HG02970 (cell line): ENCODE measurements around the gene RAET1E.
"Not testable (repeated sequence)": the region's sequence is repeated elsewhere in the genome, so short reads cannot be mapped to it uniquely, and the experiment has no call there.

Source experiments
- ATAC-seq: cut with Tn5 transposase; IDR thresholded peaks from one replicate; pipeline ENCODE4 v1.9.1; 2021; ENCODE audit warnings: mild to moderate bottlenecking, moderate library complexity, moderate number of reproducible peaks; ENCODE audit not compliant: unreplicated experiment, low FRiP score

Gene RAET1E

GRCh38 chr6:149912680-149913079, 14.8 kb upstream of the RAET1E start:
- not testable (repeated sequence) for ATAC-seq

DNA sequence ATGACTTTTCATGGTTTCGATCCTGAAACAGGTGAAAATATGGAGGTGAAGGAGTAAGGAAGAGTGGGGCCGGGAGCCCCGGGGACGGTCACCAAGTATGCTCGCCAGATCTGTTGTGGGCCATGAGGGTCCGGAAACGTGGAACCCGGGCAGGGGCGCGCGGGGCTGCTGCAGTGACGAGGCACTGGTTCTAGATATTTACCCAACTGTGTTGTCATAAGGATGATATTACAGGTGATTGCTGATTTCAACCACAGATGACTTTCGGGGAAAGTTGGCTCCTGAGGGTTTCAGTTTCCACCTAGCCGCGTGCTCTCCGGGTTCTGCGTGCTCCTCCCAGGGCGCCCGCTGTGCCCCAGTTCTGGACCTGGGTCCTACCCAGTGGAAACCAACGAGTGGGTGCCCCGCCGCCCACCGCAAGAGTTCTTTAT, 12.8 kb upstream of the RAET1E start:
- ATAC-seq, result no peak

DNA sequence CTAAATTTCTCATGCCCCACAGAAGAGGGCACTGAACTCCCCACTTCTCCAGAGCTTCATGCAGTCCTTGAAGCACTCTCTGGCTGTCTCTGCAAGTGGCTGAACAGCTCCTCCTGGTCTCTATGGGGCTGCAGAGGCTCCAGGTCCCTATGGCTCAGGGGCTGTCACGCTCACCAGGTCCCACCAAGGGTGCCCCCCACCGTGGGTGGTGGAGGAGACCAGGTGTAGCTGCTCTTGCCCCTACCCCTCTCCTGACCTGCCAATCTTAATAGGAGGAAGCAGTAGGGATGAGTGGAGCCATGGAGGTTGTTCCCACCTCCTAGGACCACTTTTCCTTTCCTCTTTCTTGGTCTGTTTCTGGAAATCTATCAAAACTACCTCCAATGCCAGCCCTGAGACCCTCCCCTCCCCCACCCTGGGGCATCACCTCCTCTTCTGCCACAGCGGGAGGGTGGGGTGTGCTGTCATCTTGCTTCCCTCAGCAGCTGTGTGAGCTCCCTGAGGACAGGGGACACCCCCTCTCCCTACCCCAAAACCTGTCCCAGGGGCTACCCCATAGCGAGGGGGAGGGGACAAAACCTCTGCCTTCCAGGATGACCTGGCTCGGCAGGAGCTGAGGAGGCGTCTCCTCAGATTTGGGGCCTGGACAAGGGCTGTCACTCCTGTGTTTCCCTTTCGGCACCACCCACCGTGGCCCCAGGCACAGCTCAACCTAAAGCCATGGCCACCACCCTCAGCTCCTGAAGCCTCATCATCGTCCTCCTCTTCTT, 12.0 kb upstream of the RAET1E start:
- ATAC-seq, result no peak

- ATAC-seq, result not testable (repeated sequence)
Observed at GRCh38 chr6:149908480-149908879, 10.6 kb upstream of the RAET1E start.

GRCh38 chr6:149907317-149907716, 9.4 kb upstream of the RAET1E start:
- ATAC-seq, result no peak

GRCh38 chr6:149906405-149906804, 8.5 kb upstream of the RAET1E start:
- ATAC-seq, result no peak

- no peak for ATAC-seq
Observed at GRCh38 chr6:149905911-149906371, 8.0 kb upstream of the RAET1E start.

DNA sequence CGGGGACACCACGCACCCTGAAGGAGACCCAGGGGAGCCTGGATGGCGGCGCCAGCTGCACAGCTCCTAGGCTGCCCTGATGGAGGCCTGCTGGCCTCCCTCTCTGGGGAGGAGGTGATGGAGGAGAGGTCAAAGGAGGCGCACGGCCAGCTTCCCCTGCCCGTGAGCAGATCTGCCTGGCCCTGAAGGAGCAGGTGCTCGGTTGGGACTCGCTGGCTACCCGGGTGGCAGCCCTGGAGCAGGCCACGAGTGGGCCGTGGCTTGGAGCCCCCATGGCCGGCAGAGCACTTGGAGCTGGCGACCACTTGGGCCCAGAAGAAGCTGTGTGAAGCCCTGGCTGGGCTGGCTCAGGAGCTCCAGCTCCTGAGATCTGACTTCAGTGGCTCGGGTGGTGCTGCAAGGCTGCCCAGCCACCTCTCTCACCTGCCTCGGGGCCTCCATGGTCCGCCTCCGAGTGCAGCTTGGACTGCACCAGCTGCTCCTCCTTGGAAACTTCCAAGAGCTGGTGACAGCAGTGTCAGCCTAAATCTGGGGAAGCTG, 7.5 kb upstream of the RAET1E start:
- ATAC-seq, result no peak

DNA sequence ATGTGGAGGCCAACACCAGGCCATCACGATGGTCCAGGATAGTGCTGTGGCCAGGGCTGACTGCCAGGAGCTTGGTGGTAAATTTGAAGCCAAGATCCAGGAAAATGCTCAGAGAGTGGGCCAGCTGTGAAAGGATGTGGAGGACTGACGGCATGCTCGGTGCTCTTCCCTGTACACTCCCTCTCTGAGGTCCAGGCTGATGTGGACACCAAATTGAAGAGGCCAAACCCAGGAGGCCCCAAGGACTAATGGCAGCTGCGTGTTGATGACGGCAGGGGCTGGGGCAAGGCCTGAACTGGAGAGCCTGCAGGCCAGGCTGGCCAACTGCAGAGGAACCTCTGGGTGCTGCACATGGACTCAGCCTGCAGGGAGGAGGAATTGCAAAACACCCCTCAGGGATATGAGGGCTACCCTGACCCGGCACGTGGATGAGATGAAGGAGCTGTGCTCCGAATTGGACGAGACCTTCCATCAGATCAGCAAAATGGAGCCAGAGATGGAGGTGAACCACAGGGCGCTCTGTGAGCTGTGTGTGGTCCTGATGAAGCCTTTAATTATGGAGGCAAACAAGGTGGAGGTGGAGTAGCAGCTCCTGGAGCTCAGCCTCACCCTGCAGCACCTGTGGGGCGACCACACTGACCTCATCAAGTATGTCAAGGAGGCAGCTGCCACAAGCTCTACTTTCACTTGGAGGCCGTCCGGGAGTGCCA, 6.9 kb upstream of the RAET1E start:
- ATAC-seq, result no peak

- ATAC-seq, result no peak
Observed at GRCh38 chr6:149903938-149904611, 6.2 kb upstream of the RAET1E start.

DNA sequence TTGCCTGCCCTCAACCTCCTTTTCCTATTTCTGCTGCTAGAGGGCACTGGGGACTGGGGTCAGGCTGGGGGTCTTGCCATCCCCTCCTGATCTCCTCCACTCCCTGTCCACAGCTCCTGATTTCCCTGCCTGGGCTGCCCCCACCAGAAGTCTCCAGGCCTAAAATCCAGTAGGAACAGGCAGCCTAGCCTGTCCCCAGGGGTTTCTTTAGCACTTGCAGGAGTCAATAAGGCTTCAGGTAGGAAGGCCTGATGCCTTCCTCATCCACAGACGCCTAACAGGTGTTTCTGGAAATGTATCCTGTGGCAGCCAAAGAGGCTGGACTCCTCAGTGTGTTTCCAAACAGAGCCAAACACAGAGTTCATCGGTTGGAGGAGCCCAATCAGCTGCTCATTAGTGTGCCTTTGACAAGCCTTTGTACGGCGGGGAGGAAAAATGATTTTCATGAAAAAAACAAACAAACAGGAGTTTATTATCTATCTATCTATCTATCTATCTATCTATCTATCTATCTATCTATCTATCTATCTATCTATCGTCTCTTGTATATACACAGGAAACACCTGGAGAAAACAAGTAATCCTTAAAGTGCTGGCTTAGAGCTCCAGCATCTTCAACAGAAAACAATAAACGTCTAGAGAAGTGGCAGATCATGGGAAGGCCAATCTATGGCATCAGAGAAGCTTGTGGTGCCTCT, 3.7 kb upstream of the RAET1E start:
- no peak for ATAC-seq

DNA sequence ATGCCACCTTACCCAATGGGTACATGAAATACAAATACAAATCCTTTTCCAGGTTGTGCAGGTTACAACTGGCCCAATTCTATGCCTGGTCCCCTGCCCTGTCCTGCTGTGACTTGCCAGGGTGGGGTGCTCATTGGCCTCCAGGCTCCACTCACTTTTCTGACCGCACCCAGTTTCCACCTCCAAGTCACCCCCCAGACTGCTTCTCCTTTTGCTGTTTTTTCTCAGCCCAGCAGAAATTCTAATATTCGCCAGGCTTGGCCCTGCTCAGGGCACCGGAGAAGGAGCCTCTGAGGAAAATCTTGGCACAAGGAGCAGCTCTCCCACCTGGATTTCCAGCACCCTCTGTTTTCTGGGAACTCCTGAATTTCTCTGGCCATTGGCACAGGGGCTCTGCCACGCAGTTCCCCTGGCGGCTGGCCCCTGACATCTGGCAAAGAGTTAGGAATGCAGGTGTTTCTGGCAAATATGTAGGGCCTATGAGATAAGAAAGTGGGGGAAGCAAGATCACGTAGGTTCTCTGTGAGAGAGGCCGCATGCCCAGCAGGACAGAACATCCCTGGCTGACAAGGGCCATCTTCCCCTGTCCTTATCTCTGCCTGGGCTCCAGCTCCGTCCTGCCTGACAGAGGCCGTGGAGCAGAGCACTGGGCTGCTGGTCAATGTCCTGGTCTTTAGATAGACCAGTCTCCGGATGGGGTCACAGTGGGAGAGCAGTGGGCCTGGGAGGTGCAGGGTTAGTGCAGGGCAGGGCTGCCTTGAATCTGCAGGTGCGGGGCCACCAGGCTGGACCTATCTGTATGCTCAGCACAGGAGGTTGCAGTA, 2.9 kb upstream of the RAET1E start:
- no peak for ATAC-seq

DNA sequence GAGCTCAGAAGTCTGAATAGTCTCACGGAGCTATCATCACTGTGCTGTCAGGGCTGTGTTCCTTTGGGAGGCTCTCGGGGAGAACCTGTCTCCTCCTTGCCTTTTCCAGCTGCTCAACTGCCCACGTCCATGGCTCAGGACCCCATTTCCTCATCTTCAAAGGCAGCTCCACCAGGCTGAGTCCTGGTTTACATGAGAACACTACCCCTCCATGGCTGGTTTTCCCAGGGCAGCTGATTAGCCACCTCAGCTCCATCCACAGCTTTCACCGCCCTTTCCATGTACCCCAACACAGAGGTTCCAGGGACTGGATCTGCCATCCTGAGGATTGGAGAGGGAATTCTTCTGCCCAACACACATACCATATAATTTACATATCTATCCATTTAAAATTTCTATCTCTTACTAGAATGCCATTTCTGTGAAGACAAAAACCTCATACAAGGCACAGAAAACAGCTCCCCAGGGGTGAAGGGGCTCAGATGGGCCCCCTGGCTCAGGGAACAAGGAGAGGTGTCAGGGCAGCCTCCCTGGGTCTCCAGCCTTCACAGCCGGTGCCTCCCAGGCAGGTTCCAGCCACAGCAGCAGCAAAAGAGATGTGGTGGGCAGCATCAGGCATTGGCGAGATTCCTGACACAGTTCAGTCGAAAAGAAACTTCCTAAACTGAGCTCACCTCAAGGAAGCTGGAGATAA, 2.2 kb upstream of the RAET1E start:
- no peak for ATAC-seq

GRCh38 chr6:149899486-149899885, 1.6 kb upstream of the RAET1E start:
- ATAC-seq, result no peak

GRCh38 chr6:149898966-149899365, 1.1 kb upstream of the RAET1E start:
- no peak for ATAC-seq

GRCh38 chr6:149897015-149897697, 757 bp downstream of the RAET1E start:
- ATAC-seq, result no peak

DNA sequence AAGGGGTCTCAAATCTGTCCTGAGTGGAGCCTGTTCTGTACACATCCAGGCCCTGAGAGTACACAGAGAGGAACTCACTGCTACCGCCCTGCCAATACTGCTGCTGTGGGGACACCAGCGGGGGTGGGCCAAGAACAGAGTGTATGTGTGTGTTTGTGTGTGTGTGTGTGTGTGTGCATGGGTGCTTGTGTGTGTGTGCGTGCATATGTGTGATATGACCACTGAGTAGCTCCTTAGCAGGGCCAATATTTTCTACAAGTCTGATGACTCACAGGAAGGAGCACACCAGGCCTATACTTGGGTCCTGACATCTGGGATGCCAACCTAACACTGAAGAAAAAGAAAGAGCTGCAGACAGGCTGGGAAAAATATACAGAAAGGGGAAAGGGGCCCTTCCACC, 1.4 kb downstream of the RAET1E start:
- ATAC-seq, result no peak

GRCh38 chr6:149895833-149896271, 2.1 kb downstream of the RAET1E start:
- no peak for ATAC-seq
